Hematopoietic multipotent progenitor cell treated with erythropoietin and hydrocortisone succinate and interleukin-3 and kit ligand, for 6 days (in vitro differentiated cells): Measurements from ENCODE around the gene BIN1.

ENCODE experiments used
- DNase-seq: peaks from one replicate; pipeline ENCODE4 v3.0.0-alpha.2; 2015

Gene BIN1

GRCh38 chr2:127088706-127089105 is 18.2 kb downstream of the BIN1 start:
- no peak for DNase-seq

GRCh38 chr2:127087791-127088495 is 19.0 kb downstream of the BIN1 start:
- peak; percentile 84 for DNase-seq

- peak; percentile 43 for DNase-seq
Observed at GRCh38 chr2:127086990-127087790, 19.8 kb downstream of the BIN1 start.

- DNase-seq: peak; percentile 37
Observed at GRCh38 chr2:127085317-127085681, 21.7 kb downstream of the BIN1 start.

- DNase-seq: peak; percentile 47
Observed at GRCh38 chr2:127084611-127085316, 22.2 kb downstream of the BIN1 start.

GRCh38 chr2:127083819-127084503 is 23.0 kb downstream of the BIN1 start:
- DNase-seq: no peak

GRCh38 chr2:127082974-127083373 is 24.0 kb downstream of the BIN1 start:
- DNase-seq: no peak

GRCh38 chr2:127081826-127082633 is 24.9 kb downstream of the BIN1 start:
- no peak for DNase-seq

- DNase-seq: peak; percentile 42
Observed at GRCh38 chr2:127080938-127081755, 25.8 kb downstream of the BIN1 start.

- DNase-seq: peak; percentile 96
Observed at GRCh38 chr2:127080226-127080937, 26.6 kb downstream of the BIN1 start.

GRCh38 chr2:127079358-127079920 is 27.5 kb downstream of the BIN1 start:
- no peak for DNase-seq

GRCh38 chr2:127078666-127079270 is 28.2 kb downstream of the BIN1 start:
- DNase-seq: no peak

GRCh38 chr2:127078028-127078427 is 28.9 kb downstream of the BIN1 start:
- no peak for DNase-seq

- DNase-seq: no peak
Observed at GRCh38 chr2:127076924-127077323, 30.0 kb downstream of the BIN1 start.

- no peak for DNase-seq
Observed at GRCh38 chr2:127076290-127076689, 30.7 kb downstream of the BIN1 start.

- DNase-seq: no peak
Observed at GRCh38 chr2:127075821-127076220, 31.1 kb downstream of the BIN1 start.

GRCh38 chr2:127074936-127075335 is 32.0 kb downstream of the BIN1 start:
- DNase-seq: no peak

GRCh38 chr2:127074358-127074757 is 32.6 kb downstream of the BIN1 start:
- no peak for DNase-seq

GRCh38 chr2:127072970-127073369 is 34.0 kb downstream of the BIN1 start:
- DNase-seq: no peak

- DNase-seq: peak; percentile 33
Observed at GRCh38 chr2:127072396-127072795, 34.6 kb downstream of the BIN1 start.
